GM23248 (cell line): Measurements from ENCODE around the gene UGT1A4. TPM values are rescaled to one million over a fixed set of nuclear protein-coding genes. Genes with fewer than 3 reads are reported as not detected.

Experiments
- DNase-seq: peaks from one replicate; pipeline ENCODE4 v3.0.0-alpha.2; 2015
- H2AFZ ChIP-seq: fragments of 200-600 bp; sonication (generic); 2 replicates; pipeline ENCODE4 v1.6.1; 2016; ENCODE audit warnings: antibody characterized with exemption
- H3F3A ChIP-seq: fragments of 200-600 bp; sonication (generic); 2 replicates; pipeline ENCODE4 v1.6.1; 2016; ENCODE audit warnings: mild to moderate bottlenecking, antibody characterized with exemption, mixed run types; ENCODE audit not compliant: insufficient read depth
- H3K27ac ChIP-seq: fragments of 200-600 bp; sonication (generic); 2 replicates; pipeline ENCODE4 v1.5.1; 2016; ENCODE audit warnings: mild to moderate bottlenecking
- H3K27me3 ChIP-seq: fragments of 200-600 bp; sonication (generic); replicated peaks from 2 replicates; pipeline ENCODE4 v1.6.1; 2016; ENCODE audit warnings: mild to moderate bottlenecking; ENCODE audit not compliant: insufficient read depth
- H3K36me3 ChIP-seq: fragments of 200-600 bp; sonication (generic); 2 replicates; pipeline ENCODE4 v1.6.1; 2016; ENCODE audit warnings: low read depth, mild to moderate bottlenecking
- H3K4me1 ChIP-seq: fragments of 200-600 bp; sonication (generic); 2 replicates; pipeline ENCODE4 v1.6.1; 2016; ENCODE audit warnings: mild to moderate bottlenecking; ENCODE audit not compliant: insufficient read depth
- H3K4me2 ChIP-seq: fragments of 200-600 bp; sonication (generic); one replicate; pipeline ENCODE4 v1.6.1; 2016; ENCODE audit warnings: mild to moderate bottlenecking; ENCODE audit not compliant: unreplicated experiment
- H3K4me3 ChIP-seq: fragments of 200-600 bp; sonication (generic); 2 replicates; pipeline ENCODE4 v1.5.1; 2016; ENCODE audit warnings: mild to moderate bottlenecking
- H3K79me2 ChIP-seq: fragments of 200-600 bp; sonication (generic); 2 replicates; pipeline ENCODE4 v1.6.1; 2016; ENCODE audit warnings: mild to moderate bottlenecking; ENCODE audit not compliant: insufficient read depth
- H3K9ac ChIP-seq: fragments of 200-600 bp; sonication (generic); 2 replicates; pipeline ENCODE4 v1.6.1; 2016; ENCODE audit warnings: mild to moderate bottlenecking
- H3K9me2 ChIP-seq: fragments of 200-600 bp; sonication (generic); 2 replicates; pipeline ENCODE4 v1.6.1; 2016; ENCODE audit warnings: mixed run types, mild to moderate bottlenecking, moderate library complexity; ENCODE audit not compliant: insufficient read depth
- H3K9me3 ChIP-seq: fragments of 200-600 bp; sonication (generic); one replicate; pipeline ENCODE4 v1.6.1; 2017; ENCODE audit warnings: low read depth
- H4K20me1 ChIP-seq: fragments of 200-600 bp; sonication (generic); 2 replicates; pipeline ENCODE4 v1.6.0; 2016; ENCODE audit not compliant: insufficient read depth
- EZH2 ChIP-seq: fragments of 200-600 bp; sonication (generic); IDR thresholded peaks from 2 replicates; pipeline ENCODE4 v1.6.1; 2018; ENCODE audit warnings: antibody characterized with exemption, mild to moderate bottlenecking; ENCODE audit not compliant: insufficient read depth, poor library complexity, severe bottlenecking
- EZH2phosphoT487 ChIP-seq: fragments of 200-600 bp; sonication (generic); IDR thresholded peaks from 2 replicates; pipeline ENCODE4 v1.6.1; 2018; ENCODE audit warnings: antibody characterized with exemption, moderate library complexity, mild to moderate bottlenecking, low read depth; ENCODE audit not compliant: insufficient read depth
- WGBS, 2 experiments: methylation state at CpG; one replicate each; pipeline ENCODE4 v1.1.6; 2015 to 2017; ENCODE audit warnings: low lambda C conversion rate in 2 of 2, low coverage in 1 of 2; ENCODE audit errors: missing lambda C conversion rate in 2 of 2; 5-methylcytosine and 5-hydroxymethylcytosine counted together
- in situ Hi-C: fragments of 300-500 bp; cut with MboI; formaldehyde crosslinking; loops from 2 replicates; pipeline ENCODE4 v1.15.0; 2020
- polyA plus RNA-seq: library from polyadenylated mRNA; unstranded; fragments of >200 nt; fragmentation: Nextera tagmentation; extraction: Ambion mirVana; gene quantifications from 2 replicates; pipeline ENCODE4 v1.2.1, GENCODE V29; 2016
- total RNA-seq: library from RNA; depleted of rRNA; stranded (reverse); fragments of >200 nt; shearing (Covaris generic); gene quantifications from 2 replicates; pipeline ENCODE4 v1.2.3, GENCODE V29; 2014; rRNA removed

UGT1A4 gene
- total and polyA plus RNA-seq, 2 experiments from 2014 or later = not detected

- Histone ChIP-seq H3K79me2 (no peaks in the 10 kb centered on the region), H3K4me3 (no peak overlapping the region), H3K9me3 (no peaks in the 10 kb centered on the region), H3K27me3 (peaks cover 19% of the 10 kb centered on the region), H3K36me3 (no peaks in the 10 kb centered on the region), H4K20me1 (no peaks in the 10 kb centered on the region), H3K9ac (no peak overlapping the region), H3K9me2 (no peaks in the 10 kb centered on the region), H3K4me1 (no peaks in the 10 kb centered on the region), H3K4me2 (no peak overlapping the region), H3K27ac (no peak overlapping the region), H3F3A (no peaks in the 10 kb centered on the region), H2AFZ (no peak overlapping the region)
- 55 to 63% methylated on average over 19 to 21 of the region's 21 CpGs for WGBS, 2 experiments
- DNase-seq = no peak
- in situ Hi-C loops = no loop called here
- no peak for TF ChIP-seq EZH2phosphoT487
- no peak for TF ChIP-seq EZH2
These were observed 103.7 kb downstream of the UGT1A4 start for GRCh38 chr2:233822101-233822771.

Other genes with a start within 250 kb of the UGT1A4 start
- 31.0 and 36.8 TPM in 2 replicates for gene USP40, start 152.0 kb upstream of the UGT1A4 start, total RNA-seq
- 24.7 and 25.1 TPM in 2 replicates for gene USP40, start 152.0 kb upstream of the UGT1A4 start, polyA plus RNA-seq
- gene UGT1A8, start 101.1 kb upstream of the UGT1A4 start, total RNA-seq = not detected in 2 replicates
- gene UGT1A8, start 101.1 kb upstream of the UGT1A4 start, polyA plus RNA-seq = not detected in 2 replicates
- gene UGT1A10, start 82.3 kb upstream of the UGT1A4 start, total RNA-seq = not detected in 2 replicates
- gene UGT1A10, start 82.3 kb upstream of the UGT1A4 start, polyA plus RNA-seq = not detected in 2 replicates
- gene UGT1A9, start 46.8 kb upstream of the UGT1A4 start, total RNA-seq = not detected in 2 replicates
- not detected in 2 replicates for gene UGT1A9, start 46.8 kb upstream of the UGT1A4 start, polyA plus RNA-seq
- not detected in 2 replicates for gene UGT1A7, start 36.8 kb upstream of the UGT1A4 start, total RNA-seq
- gene UGT1A7, start 36.8 kb upstream of the UGT1A4 start, polyA plus RNA-seq = not detected in 2 replicates
- not detected in 2 replicates for gene UGT1A6, start 25.8 kb upstream of the UGT1A4 start, total RNA-seq
- not detected in 2 replicates for gene UGT1A6, start 25.8 kb upstream of the UGT1A4 start, polyA plus RNA-seq
- not detected in 2 replicates for gene UGT1A5, start 5.8 kb upstream of the UGT1A4 start, total RNA-seq
- gene UGT1A5, start 5.8 kb upstream of the UGT1A4 start, polyA plus RNA-seq = not detected in 2 replicates
- gene UGT1A3, start 10.3 kb downstream of the UGT1A4 start, total RNA-seq = not detected in 2 replicates
- gene UGT1A3, start 10.3 kb downstream of the UGT1A4 start, polyA plus RNA-seq = not detected in 2 replicates
- gene UGT1A1, start 41.5 kb downstream of the UGT1A4 start, total RNA-seq = not detected in 2 replicates
- not detected in 2 replicates for gene UGT1A1, start 41.5 kb downstream of the UGT1A4 start, polyA plus RNA-seq
- not detected in 2 replicates for gene MROH2A, start 59.6 kb downstream of the UGT1A4 start, total RNA-seq
- gene MROH2A, start 59.6 kb downstream of the UGT1A4 start, polyA plus RNA-seq = not detected in 2 replicates
- gene HJURP, start 135.8 kb downstream of the UGT1A4 start, total RNA-seq = 10.9 and 13.2 TPM in 2 replicates
- gene HJURP, start 135.8 kb downstream of the UGT1A4 start, polyA plus RNA-seq = 13.5 and 13.9 TPM in 2 replicates
- gene TRPM8, start 198.6 kb downstream of the UGT1A4 start, total RNA-seq = not detected in 2 replicates
- not detected in 2 replicates for gene TRPM8, start 198.6 kb downstream of the UGT1A4 start, polyA plus RNA-seq